H1 (cell line): ENCODE results near the gene UTS2B. TPM values are rescaled to one million over a fixed set of nuclear protein-coding genes. Genes with fewer than 3 reads are reported as not detected.

Experiments used
- CTCF ChIA-PET: fragments of 300-600 bp; sonication (Branson Sonifier 250); formaldehyde crosslinking; loops from one replicate; lab custom pipeline; 2021; ENCODE audit not compliant: partially characterized antibody; lab: Charles Lee
- POLR2A ChIA-PET: fragments of 300-600 bp; sonication (Branson Sonifier 250); formaldehyde crosslinking; loops from one replicate; lab custom pipeline; 2021; ENCODE audit warnings: inconsistent platforms; ENCODE audit not compliant: partially characterized antibody; lab: Charles Lee
- DNase-seq, 2 experiments: peaks; one replicate each; pipeline versions ENCODE4 v3.0.0 to v3.0.0-alpha.2; 2010 to 2022; ENCODE audit warnings: low spot score in 2 of 2, low read depth in 1 of 2, mixed read lengths in 1 of 2
- FAIRE-seq: peaks from 2 replicates; lab custom pipeline; 2011; peaks lifted over from hg19 to GRCh38; lab: Jason Lieb, UNC
- H2AFZ ChIP-seq: 2 replicates; pipeline ENCODE4 v1.8.1; 2012; ENCODE audit warnings: low read length, inconsistent platforms
- H2AK5ac ChIP-seq: 2 replicates; pipeline ENCODE4 v1.6.1; 2013; ENCODE audit warnings: low read depth, low read length
- H2BK120ac ChIP-seq: replicated peaks from 2 replicates; pipeline ENCODE3; 2013; ENCODE audit warnings: low read depth, low read length, inconsistent platforms
- H2BK12ac ChIP-seq: 2 replicates; pipeline ENCODE4 v1.6.1; 2013; ENCODE audit warnings: low read depth, low read length
- H2BK15ac ChIP-seq: 2 replicates; pipeline ENCODE4 v1.6.1; 2013; ENCODE audit warnings: low read length
- H2BK20ac ChIP-seq: 2 replicates; pipeline ENCODE4 v1.6.1; 2013; ENCODE audit warnings: low read length
- H2BK5ac ChIP-seq: 2 replicates; pipeline ENCODE4 v1.6.1; 2013; ENCODE audit warnings: low read depth, low read length
- H3K14ac ChIP-seq: 2 replicates; pipeline ENCODE4 v1.6.1; 2013; ENCODE audit warnings: inconsistent platforms; ENCODE audit not compliant: insufficient read length
- H3K18ac ChIP-seq: 2 replicates; pipeline ENCODE4 v1.6.1; 2013; ENCODE audit warnings: low read length; ENCODE audit errors: extremely low read depth
- H3K23ac ChIP-seq: 2 replicates; pipeline ENCODE4 v1.6.1; 2013; ENCODE audit warnings: inconsistent platforms; ENCODE audit not compliant: insufficient read length
- H3K23me2 ChIP-seq: 2 replicates; pipeline ENCODE4 v1.6.1; 2013; ENCODE audit warnings: low read depth, low read length
- H3K27ac ChIP-seq: 2 replicates; pipeline ENCODE4 v1.6.1; 2011; ENCODE audit warnings: low read depth, low read length, inconsistent platforms
- H3K27me3 ChIP-seq, 4 experiments: replicated peaks in 1 of 4; 1 replicate in 1 of 4; 2 replicates in 3 of 4; pipeline versions ENCODE4 v1.6.1 to v1.8.1; 2011 to 2013; ENCODE audit warnings: low read length in 3 of 4, mild to moderate bottlenecking in 3 of 4, inconsistent platforms in 2 of 4, mixed read lengths in 2 of 4, moderate library complexity in 1 of 4; ENCODE audit not compliant: control insufficient read depth in 3 of 4, insufficient read depth in 3 of 4; ENCODE audit errors: extremely low read depth in 1 of 4
- H3K36me3 ChIP-seq, 4 experiments: 2 replicates each; pipeline versions ENCODE4 v1.6.1 to v1.8.1; 2011 to 2013; ENCODE audit warnings: mild to moderate bottlenecking in 4 of 4, low read length in 3 of 4, moderate library complexity in 2 of 4, control low read depth in 1 of 4, inconsistent platforms in 1 of 4; ENCODE audit not compliant: insufficient read depth in 4 of 4, control insufficient read depth in 2 of 4
- H3K4ac ChIP-seq: replicated peaks from 2 replicates; pipeline ENCODE3; 2013; ENCODE audit warnings: low read length, low read depth, mixed read lengths, inconsistent platforms; ENCODE audit not compliant: insufficient read length
- H3K4me1 ChIP-seq, 4 experiments: replicated peaks in 1 of 4; 1 replicate in 1 of 4; 2 replicates in 3 of 4; pipeline versions ENCODE4 v1.6.1 to v1.8.1; 2011 to 2013; ENCODE audit warnings: low read length in 3 of 4, inconsistent platforms in 2 of 4, mixed read lengths in 1 of 4; ENCODE audit not compliant: insufficient read depth in 4 of 4, control insufficient read depth in 3 of 4
- H3K4me2 ChIP-seq, 2 experiments: 2 replicates each; pipeline versions ENCODE4 v1.6.1 to v1.8.1; 2011 to 2013; ENCODE audit warnings: low read depth in 2 of 2, low read length in 2 of 2, control low read depth in 1 of 2, inconsistent platforms in 1 of 2, mild to moderate bottlenecking in 1 of 2; ENCODE audit not compliant: insufficient read depth in 1 of 2
- H3K4me3 ChIP-seq, 4 experiments: fragments of 200-600, 300-600 bp in 1 of 4; sonication (generic), shearing (Covaris generic), sonication (Bioruptor Twin) in 1 of 4; 2 replicates each; pipeline versions ENCODE4 v1.5.1 to v1.8.1; 2011 to 2016; ENCODE audit warnings: low read length in 4 of 4, low read depth in 3 of 4, control low read depth in 2 of 4, inconsistent platforms in 2 of 4, mild to moderate bottlenecking in 2 of 4, mixed read lengths in 1 of 4, moderate library complexity in 1 of 4; ENCODE audit not compliant: insufficient read depth in 2 of 4; ENCODE audit errors: extremely low read depth in 1 of 4
- H3K56ac ChIP-seq: replicated peaks from 2 replicates; pipeline ENCODE3; 2013; ENCODE audit warnings: low read depth, mild to moderate bottlenecking, mixed read lengths, low read length, inconsistent platforms; ENCODE audit not compliant: insufficient read length
- H3K79me1 ChIP-seq: 2 replicates; pipeline ENCODE4 v1.6.1; 2013; ENCODE audit warnings: low read depth, low read length, control low read depth
- H3K79me2 ChIP-seq, 2 experiments: 2 replicates each; pipeline versions ENCODE4 v1.6.1 to v1.8.1; 2012 to 2013; ENCODE audit warnings: low read length in 2 of 2, mild to moderate bottlenecking in 2 of 2, inconsistent platforms in 1 of 2; ENCODE audit not compliant: insufficient read depth in 2 of 2, control insufficient read depth in 1 of 2
- H3K9ac ChIP-seq, 4 experiments: replicated peaks in 1 of 4; 1 replicate in 1 of 4; 2 replicates in 3 of 4; pipeline versions ENCODE4 v1.6.1 to v1.8.1; 2011 to 2013; ENCODE audit warnings: low read depth in 3 of 4, low read length in 3 of 4, control low read depth in 2 of 4, mild to moderate bottlenecking in 2 of 4, moderate library complexity in 2 of 4, inconsistent platforms in 1 of 4; ENCODE audit errors: extremely low read depth in 1 of 4
- H3K9me3 ChIP-seq, 2 experiments: 2 replicates each; pipeline versions ENCODE4 v1.6.1 to v1.8.1; 2012 to 2013; ENCODE audit warnings: mild to moderate bottlenecking in 2 of 2, moderate library complexity in 2 of 2, control low read depth in 1 of 2, inconsistent platforms in 1 of 2, low read depth in 1 of 2, low read length in 1 of 2, mixed read lengths in 1 of 2; ENCODE audit not compliant: insufficient read depth in 2 of 2
- H4K20me1 ChIP-seq, 2 experiments: replicated peaks in 1 of 2; 2 replicates each; pipeline versions ENCODE3 to v1.8.1; 2011 to 2013; ENCODE audit warnings: inconsistent platforms in 2 of 2, low read length in 2 of 2, mild to moderate bottlenecking in 1 of 2; ENCODE audit not compliant: insufficient read depth in 2 of 2, control insufficient read depth in 1 of 2
- H4K5ac ChIP-seq: 2 replicates; pipeline ENCODE4 v1.6.1; 2013; ENCODE audit warnings: low read length, low read depth, mixed read lengths, inconsistent platforms; ENCODE audit not compliant: insufficient read length
- H4K8ac ChIP-seq: 2 replicates; pipeline ENCODE4 v1.8.0; 2013; ENCODE audit warnings: mild to moderate bottlenecking, moderate library complexity, low read length, inconsistent platforms; ENCODE audit not compliant: insufficient read depth; ENCODE audit errors: extremely low read depth
- H4K91ac ChIP-seq: replicated peaks from 2 replicates; pipeline ENCODE3; 2013; ENCODE audit warnings: low read length, mixed read lengths, inconsistent platforms; ENCODE audit not compliant: insufficient read length
- BCL11A ChIP-seq, 2 experiments: IDR thresholded peaks; one replicate each; pipeline ENCODE4 v1.6.1; 2011; ENCODE audit warnings: low read depth in 2 of 2, low read length in 2 of 2, mild to moderate bottlenecking in 2 of 2
- CHD1 ChIP-seq: IDR thresholded peaks from 2 replicates; pipeline ENCODE4 v1.6.1; 2012; ENCODE audit warnings: low read depth, low read length, improper control_type of control experiment
- EZH2 ChIP-seq: fragments of 200-600 bp; sonication (generic); IDR thresholded peaks from 2 replicates; pipeline ENCODE4 v1.7.1; 2012; ENCODE audit warnings: low read depth, mild to moderate bottlenecking, moderate library complexity, low read length, inconsistent platforms; ENCODE audit not compliant: severe bottlenecking
- GTF2F1 ChIP-seq: IDR thresholded peaks from 2 replicates; pipeline ENCODE4 v1.6.1; 2012; ENCODE audit warnings: low read depth, low read length, improper control_type of control experiment, borderline replicate concordance
- HDAC2 ChIP-seq, 2 experiments: fragments of 300-600 bp in 1 of 2; sonication (generic) in 1 of 2; IDR thresholded peaks; 2 replicates each; pipeline ENCODE4 v1.6.1; 2011 to 2012; ENCODE audit warnings: low read depth in 2 of 2, low read length in 2 of 2, mild to moderate bottlenecking in 2 of 2, moderate library complexity in 2 of 2, borderline replicate concordance in 1 of 2, inconsistent platforms in 1 of 2
- MAFK ChIP-seq: IDR thresholded peaks from 2 replicates; pipeline ENCODE4 v1.6.1; 2012; ENCODE audit warnings: low read depth, mild to moderate bottlenecking, improper control_type of control experiment, low read length
- SIN3A ChIP-seq, 2 experiments: IDR thresholded peaks in 1 of 2; conservative IDR thresholded peaks in 1 of 2; 2 replicates each; pipeline ENCODE4 v1.6.1; 2011 to 2012; ENCODE audit warnings: low read length in 2 of 2, improper control_type of control experiment in 1 of 2, low read depth in 1 of 2, mild to moderate bottlenecking in 1 of 2
- TCF12 ChIP-seq: IDR thresholded peaks from 2 replicates; pipeline ENCODE4 v1.6.1; 2011; ENCODE audit warnings: low read depth, mild to moderate bottlenecking, low read length
- WGBS, 2 experiments: shearing (Covaris generic) in 1 of 2; methylation state at CpG; one replicate each; pipeline versions ENCODE4 v1.1.6 to v1.1.7; 2013 to 2015; ENCODE audit warnings: low lambda C conversion rate in 2 of 2, mixed read lengths in 2 of 2, inconsistent platforms in 1 of 2, low coverage in 1 of 2, missing lambda C conversion rate in 1 of 2; ENCODE audit not compliant: insufficient replicate concordance in 2 of 2, insufficient coverage in 1 of 2, insufficient read length in 1 of 2; ENCODE audit errors: extremely low coverage in 1 of 2, missing lambda C conversion rate in 1 of 2; 5-methylcytosine and 5-hydroxymethylcytosine counted together
- polyA plus RNA-seq, 7 experiments: library from polyadenylated mRNA; depleted of rRNA in 3 of 7; stranded (reverse) in 5 of 7; unstranded in 2 of 7; fragments of >200 nt in 5 of 7; fragments of 200-250 nt in 2 of 7; gene quantifications; 1 replicate in 5 of 7; 2 replicates in 1 of 7; 4 replicates in 1 of 7; pipeline versions ENCODE4 v1.2.1 to v1.2.3, GENCODE V29; 2011 to 2013; ENCODE audit warnings: missing spikeins in 2 of 7, mixed read lengths in 2 of 7
- total RNA-seq: library from RNA; stranded (reverse); fragmentation: NEBNext Ultra II Directional; extraction: Animal tissue kit (Norgen Biotek cat#: 25700); gene quantifications from 2 replicates; pipeline ENCODE4 v1.2.1, GENCODE V29; 2021

Gene UTS2B
- total and polyA plus RNA-seq, 2 of the 8 experiments (the other 6 are each of a cell fraction or from before 2014, with no cell fraction given), result not detected

GRCh38 chr3:191306428-191306827 lies 23.9 kb downstream of the UTS2B start:
- H2BK12ac ChIP-seq, result no peak overlapping the region
- H2BK20ac ChIP-seq, result no peak overlapping the region
- H3K27ac ChIP-seq, result no peak overlapping the region
- no peaks in the 10 kb centered on the region for H3K27me3 ChIP-seq
- no peak overlapping the region for H3K18ac ChIP-seq
- H3K56ac ChIP-seq, result no peak overlapping the region
- no peaks in the 10 kb centered on the region for H3K23me2 ChIP-seq
- no peak overlapping the region for H4K91ac ChIP-seq
- H3K36me3 ChIP-seq, result no peaks in the 10 kb centered on the region
- ChIA-PET CTCF (no interaction called here), POLR2A (no interaction called here)
- no peak overlapping the region for H3K14ac ChIP-seq
- H4K8ac ChIP-seq, result no peak overlapping the region
- H2AFZ ChIP-seq, result no peak overlapping the region
- no peak overlapping the region for H2BK15ac ChIP-seq
- DNase-seq (no peak), FAIRE-seq (no peak)
- no peaks in the 10 kb centered on the region; a peak in 1 of 4 replicates for H3K9me3 ChIP-seq
- WGBS, 2 experiments, result 94% methylated on average over 4 of the region's 4 CpGs; no CpG with 5 or more reads in 1 of the 2 experiments
- no peaks in the 10 kb centered on the region for H3K79me2 ChIP-seq
- no peak overlapping the region for H3K9ac ChIP-seq
- no peak overlapping the region for H3K4me3 ChIP-seq
- peaks cover 0 to 6% (median 3%) of the 10 kb centered on the region in 4 experiments; a peak in 3 of 7 replicates for H3K4me1 ChIP-seq
- no peak overlapping the region for H2AK5ac ChIP-seq
- no peak overlapping the region for H4K5ac ChIP-seq
- no peaks in the 10 kb centered on the region for H4K20me1 ChIP-seq
- TF ChIP-seq HDAC2 (IDR thresholded peaks at IDR 0.05; ENCODE audit: borderline replicate concordance in 1 of 2, low read depth in 2 of 2, low read length in 2 of 2) (no peak), GTF2F1 (no peak), CHD1 (no peak), MAFK (no peak), BCL11A (IDR thresholded peaks at IDR 0.05; ENCODE audit: low read depth in 2 of 2, low read length in 2 of 2) (no peak), SIN3A (conservative IDR thresholded peaks at IDR 0.05 in 1 of 2, IDR thresholded peaks at IDR 0.05 in 1 of 2; ENCODE audit: low read depth in 1 of 2, low read length in 2 of 2) (no peak), EZH2 (no peak), TCF12 (no peak)
- H3K23ac ChIP-seq, result no peak overlapping the region
- H2BK5ac ChIP-seq, result no peak overlapping the region
- H3K4me2 ChIP-seq, result no peak overlapping the region
- H3K4ac ChIP-seq, result no peak overlapping the region
- H3K79me1 ChIP-seq, result no peaks in the 10 kb centered on the region
- H2BK120ac ChIP-seq, result no peak overlapping the region
